Right lobe of liver (tissue), 6 donors: Measurements from ENCODE around the gene SHANK2. TPM values are rescaled to one million over a fixed set of nuclear protein-coding genes. Genes with fewer than 3 reads are reported as not detected.

Source experiments
- ATAC-seq, 4 donors: fragments of 200-7000 bp; cut with Tn5 transposase; one replicate each; pipeline ENCODE4 v1.9.1; 2020; ENCODE audit warnings: mild to moderate bottlenecking in 4 of 4, moderate library complexity in 4 of 4
- DNase-seq, 3 donors: peaks; one replicate each; pipeline ENCODE4 v3.0.0-alpha.2; 2020
- H3K27ac ChIP-seq, 3 donors: fragments of 200-600 bp; one replicate each; pipeline ENCODE4 v1.8.0; 2022
- H3K27me3 ChIP-seq, 2 donors: fragments of 200-600 bp; one replicate each; pipeline ENCODE4 v1.8.0; 2022
- H3K36me3 ChIP-seq, 4 donors: fragments of 200-600 bp; sonication (generic) in 1 of 4; one replicate each; pipeline versions ENCODE4 v1.5.1 to v1.8.0; 2017 to 2022; ENCODE audit warnings: control low read depth in 1 of 4
- H3K4me1 ChIP-seq, 4 donors: fragments of 200-600 bp; sonication (generic) in 1 of 4; one replicate each; pipeline versions ENCODE4 v1.5.1 to v1.8.0; 2017 to 2022; ENCODE audit warnings: control low read depth in 1 of 4
- H3K4me3 ChIP-seq, 3 donors: fragments of 200-600 bp; one replicate each; pipeline ENCODE4 v1.8.0; 2022
- H3K9me3 ChIP-seq, 4 donors: fragments of 200-600 bp; sonication (generic) in 1 of 4; one replicate each; pipeline versions ENCODE4 v1.5.1 to v1.8.0; 2017 to 2022; ENCODE audit warnings: control low read depth in 1 of 4
- CTCF ChIP-seq, 4 donors: fragments of 200-600 bp in 3 of 4; fragments of 450-650 bp in 1 of 4; IDR thresholded peaks; one replicate each; pipeline versions ENCODE4 v1.5.1 to v1.8.0; 2016 to 2022; ENCODE audit warnings: antibody characterized with exemption in 4 of 4, mild to moderate bottlenecking in 2 of 4
- POLR2A ChIP-seq: fragments of 450-650 bp; IDR thresholded peaks from one replicate; pipeline ENCODE4 v1.6.1; 2017; ENCODE audit warnings: antibody characterized with exemption, mild to moderate bottlenecking
- WGBS: methylation state at CpG from one replicate; pipeline ENCODE4 v1.1.6; 2018; ENCODE audit warnings: low coverage, low lambda C conversion rate; ENCODE audit not compliant: insufficient coverage; ENCODE audit errors: missing lambda C conversion rate; 5-methylcytosine and 5-hydroxymethylcytosine counted together
- intact Hi-C, 2 donors: fragments of 100-400 bp; cut with DNase I; formaldehyde crosslinking; loops; one replicate each; pipeline versions ENCODE4 v1.11.2 to v1.14.1; 2022
- total RNA-seq, 6 experiments: library from RNA; depleted of rRNA in 2 of 6; stranded (reverse); fragments of >200 nt in 2 of 6; fragmentation: NEBNext Ultra II Directional in 3 of 6; extraction: Animal tissue kit (Norgen Biotek cat#: 25700) in 3 of 6; gene quantifications; one replicate each; pipeline versions ENCODE4 v1.1.0 to v1.2.4, GENCODE V29; 2016 to 2023
- donor health status: DM: no; HTN: yes; CAD: no.
- donor health status: DM: no; HTN: no; CAD: no.
- donor health status: DM: no; HTN: no; CAD: no.
- donor health status: DM: no; HTN: yes; CAD: no.
- donor health status: DM: no; HTN: yes; CAD: no.

SHANK2 gene
- total RNA-seq, 6 experiments from 2014 or later, result 21.9 to 50.3 (median 30.9) TPM

- H3K36me3 ChIP-seq, result no peaks in the 10 kb centered on the region
- 67% methylated on average over 6 of the region's 15 CpGs for WGBS
- DNase-seq (peak in 1 of 3 donors; percentile 31), ATAC-seq (no peak)
- no peak overlapping the region for H3K27ac ChIP-seq
- H3K9me3 ChIP-seq, result no peaks in the 10 kb centered on the region
- TF ChIP-seq CTCF (IDR thresholded peaks at IDR 0.05) (no peak), POLR2A (no peak)
- peaks cover 0 to 9% (median 4%) of the 10 kb centered on the region in 4 donors for H3K4me1 ChIP-seq
- no peaks in the 10 kb centered on the region for H3K27me3 ChIP-seq
- intact Hi-C loops, result no loop called here
- no peak overlapping the region for H3K4me3 ChIP-seq
Measured at GRCh38 chr11:71282581-71283351, 30.4 kb upstream of the SHANK2 start.

GRCh38 chr11:71281831-71282230, 29.5 kb upstream of the SHANK2 start:
- no peak overlapping the region for H3K27ac ChIP-seq
- no peaks in the 10 kb centered on the region for H3K27me3 ChIP-seq
- WGBS, result 77% methylated on average over 5 of the region's 7 CpGs
- intact Hi-C loops, result no loop called here
- TF ChIP-seq CTCF (IDR thresholded peaks at IDR 0.05) (no peak), POLR2A (no peak)
- no peaks in the 10 kb centered on the region for H3K9me3 ChIP-seq
- no peaks in the 10 kb centered on the region for H3K36me3 ChIP-seq
- H3K4me3 ChIP-seq, result no peak overlapping the region
- ATAC-seq (no peak), DNase-seq (peak in 1 of 3 donors; percentile 5)
- H3K4me1 ChIP-seq, result peaks cover 0 to 8% (median 2%) of the 10 kb centered on the region in 4 donors

- no peaks in the 10 kb centered on the region for H3K36me3 ChIP-seq
- no peak overlapping the region for H3K4me3 ChIP-seq
- 86% methylated on average over 2 of the region's 3 CpGs for WGBS
- no peaks in the 10 kb centered on the region for H3K9me3 ChIP-seq
- ATAC-seq (no peak), DNase-seq (peak in 1 of 3 donors; percentile 3)
- intact Hi-C loops, result no loop called here
- H3K27me3 ChIP-seq, result no peaks in the 10 kb centered on the region
- TF ChIP-seq POLR2A (no peak), CTCF (IDR thresholded peaks at IDR 0.05) (no peak)
- no peak overlapping the region for H3K27ac ChIP-seq
- peaks cover 0 to 2% (median 0%) of the 10 kb centered on the region in 4 donors for H3K4me1 ChIP-seq
Measured at GRCh38 chr11:71281204-71281603, 28.8 kb upstream of the SHANK2 start.

GRCh38 chr11:71279916-71280645, 27.7 kb upstream of the SHANK2 start:
- Histone ChIP-seq H3K27ac (no peak overlapping the region), H3K9me3 (no peaks in the 10 kb centered on the region), H3K4me1 (no peaks in the 10 kb centered on the region), H3K27me3 (no peaks in the 10 kb centered on the region), H3K4me3 (no peak overlapping the region), H3K36me3 (no peaks in the 10 kb centered on the region)
- no peak for TF ChIP-seq CTCF (IDR thresholded peaks at IDR 0.05)
- TF ChIP-seq POLR2A, result no peak
- no peak for ATAC-seq
- intact Hi-C loops, result no loop called here
- WGBS, result 77% methylated on average over 8 of the region's 14 CpGs
- DNase-seq, result peak in 1 of 3 donors; percentile 14
